HepG2 (cell line): ENCODE measurements around the gene SETD1A. TPM values are rescaled to one million over a fixed set of nuclear protein-coding genes. Genes with fewer than 3 reads are reported as not detected.
A peak's percentile ranks its signal among the peaks of the same experiment; 100 is the strongest.

Source experiments
- ATAC-seq: fragments of 200-7000 bp; cut with Tn5 transposase; 3 replicates; pipeline ENCODE4 v1.9.1; 2020; ENCODE audit warnings: mild to moderate bottlenecking, moderate library complexity
- BruUV-seq: library from RNA; stranded (reverse); fragments of 400-500 nt; replicated peaks from 2 replicates; lab custom pipeline; 2021; lab: Mats Ljungman, UMichigan
- CTCF ChIA-PET: fragments of 300-600 bp; formaldehyde crosslinking; extraction: SDS; loops from one replicate; lab custom pipeline; 2021; ENCODE audit warnings: low total read pairs, inconsistent platforms, low intra/inter-chr PET ratio; lab: Yijun Ruan, JAX
- POLR2A ChIA-PET: fragments of 350-600 bp; sonication (Branson Sonifier 250); formaldehyde crosslinking; loops from one replicate; lab custom pipeline; 2020; ENCODE audit warnings: antibody characterized with exemption, inconsistent platforms; lab: Yijun Ruan, JAX
- DNase-seq: peaks from one replicate; pipeline ENCODE4 v3.0.0-alpha.2; 2015; ENCODE audit warnings: low spot score
- FAIRE-seq: peaks from 3 replicates; lab custom pipeline; 2011; peaks lifted over from hg19 to GRCh38; lab: Jason Lieb, UNC
- H2AFZ ChIP-seq: one replicate; pipeline ENCODE4 v1.6.1; 2011; ENCODE audit warnings: low read length, inconsistent platforms
- H3K27ac ChIP-seq: fragments of 300-600 bp; 3 replicates; pipeline ENCODE4 v1.8.0; 2011; ENCODE audit warnings: mixed run types, mild to moderate bottlenecking, mixed read lengths, low read length, inconsistent platforms; ENCODE audit not compliant: insufficient read depth; ENCODE audit errors: extremely low read length
- H3K27me3 ChIP-seq, 2 experiments: fragments of 200-600 bp in 1 of 2; 2 replicates in 1 of 2; 3 replicates in 1 of 2; pipeline versions ENCODE4 v1.6.0 to v1.8.0; 2011; ENCODE audit warnings: low read length in 2 of 2, mild to moderate bottlenecking in 2 of 2, moderate library complexity in 2 of 2, inconsistent platforms in 1 of 2; ENCODE audit not compliant: insufficient read depth in 2 of 2, control insufficient read depth in 1 of 2
- H3K36me3 ChIP-seq, 2 experiments: fragments of 200-600 bp in 1 of 2; replicated peaks in 1 of 2; 2 replicates in 1 of 2; 3 replicates in 1 of 2; pipeline versions ENCODE4 v1.5.1 to v1.8.0; 2011; ENCODE audit warnings: low read length in 2 of 2, inconsistent platforms in 1 of 2; ENCODE audit not compliant: insufficient read depth in 2 of 2, control insufficient read depth in 1 of 2
- H3K4me1 ChIP-seq: 2 replicates; pipeline ENCODE4 v1.5.1; 2012; ENCODE audit warnings: low read length, inconsistent platforms; ENCODE audit not compliant: insufficient read depth
- H3K4me2 ChIP-seq: 2 replicates; pipeline ENCODE4 v1.6.0; 2011; ENCODE audit warnings: low read depth, low read length, inconsistent platforms
- H3K4me3 ChIP-seq, 3 experiments: fragments of 200-600 bp in 1 of 3; sonication (generic), shearing (Covaris generic) in 1 of 3; replicated peaks in 1 of 3; 2 replicates each; pipeline ENCODE4 v1.5.1; 2011 to 2016; ENCODE audit warnings: low read length in 3 of 3, inconsistent platforms in 2 of 3, low read depth in 2 of 3, mild to moderate bottlenecking in 2 of 3, control low read depth in 1 of 3, mixed read lengths in 1 of 3; ENCODE audit not compliant: insufficient read depth in 1 of 3
- H3K79me2 ChIP-seq: one replicate; pipeline ENCODE4 v1.6.1; 2011; ENCODE audit warnings: low read length, inconsistent platforms; ENCODE audit not compliant: insufficient read depth
- H3K9ac ChIP-seq: 2 replicates; pipeline ENCODE4 v1.6.0; 2011; ENCODE audit warnings: mild to moderate bottlenecking, low read depth, low read length, inconsistent platforms; ENCODE audit not compliant: insufficient read depth
- H3K9me3 ChIP-seq: 2 replicates; pipeline ENCODE4 v1.5.1; 2012; ENCODE audit warnings: mild to moderate bottlenecking, low read length
- H4K20me1 ChIP-seq: 2 replicates; pipeline ENCODE4 v1.6.0; 2011; ENCODE audit warnings: inconsistent platforms, mild to moderate bottlenecking, low read length, moderate library complexity; ENCODE audit not compliant: insufficient read depth
- CHD4 ChIP-seq: fragments of 200-600 bp; sonication (generic); IDR thresholded peaks from 2 replicates; pipeline ENCODE4 v1.7.0; 2017; ENCODE audit warnings: mild to moderate bottlenecking, low read length, borderline replicate concordance
- EED ChIP-seq: sonication (generic); formaldehyde crosslinking; IDR thresholded peaks from 2 replicates; pipeline ENCODE4 v1.5.0; 2020; ENCODE audit warnings: mild to moderate bottlenecking, missing genetic modification reagents
- KLF15 ChIP-seq: sonication (generic); formaldehyde crosslinking; IDR thresholded peaks from 2 replicates; pipeline ENCODE4 v1.8.1; 2023; ENCODE audit warnings: borderline replicate concordance, mild to moderate bottlenecking, inconsistent platforms, missing genetic modification reagents, mixed read lengths
- NCOA1 ChIP-seq: sonication (generic); formaldehyde crosslinking; IDR thresholded peaks from 2 replicates; pipeline ENCODE4 v1.9.0; 2021; ENCODE audit warnings: missing genetic modification reagents
- NCOA2 ChIP-seq: sonication (generic); formaldehyde crosslinking; IDR thresholded peaks from 2 replicates; pipeline ENCODE4 v1.8.0; 2022; ENCODE audit warnings: inconsistent platforms
- RAD21 ChIP-seq: fragments of 450-650 bp; formaldehyde crosslinking; IDR thresholded peaks from 2 replicates; pipeline ENCODE4 v1.5.0; 2020; ENCODE audit warnings: mild to moderate bottlenecking
- RFXANK ChIP-seq: IDR thresholded peaks from 2 replicates; pipeline ENCODE4 v1.6.1; 2016
- ZBTB7B ChIP-seq: sonication (generic); formaldehyde crosslinking; IDR thresholded peaks from 2 replicates; pipeline ENCODE4 v1.4.0; 2020; ENCODE audit warnings: missing genetic modification reagents
- ZNF180 ChIP-seq: sonication (generic); formaldehyde crosslinking; IDR thresholded peaks from 2 replicates; pipeline ENCODE4 v1.4.0; 2020; ENCODE audit warnings: low read depth, missing genetic modification reagents, borderline replicate concordance
- ZNF251 ChIP-seq: sonication (generic); formaldehyde crosslinking; IDR thresholded peaks from 2 replicates; pipeline ENCODE4 v1.9.0; 2021; ENCODE audit warnings: mild to moderate bottlenecking, missing genetic modification reagents
- ZNF317 ChIP-seq: sonication (generic); formaldehyde crosslinking; IDR thresholded peaks from 2 replicates; pipeline ENCODE4 v1.5.0; 2020; ENCODE audit warnings: mild to moderate bottlenecking, missing genetic modification reagents
- ZNF430 ChIP-seq: sonication (generic); formaldehyde crosslinking; IDR thresholded peaks from 2 replicates; pipeline ENCODE4 v1.9.0; 2021; ENCODE audit warnings: mild to moderate bottlenecking, missing genetic modification reagents
- ZNF510 ChIP-seq: sonication (generic); formaldehyde crosslinking; IDR thresholded peaks from 2 replicates; pipeline ENCODE4 v1.4.0; 2020; ENCODE audit warnings: low read depth, mild to moderate bottlenecking, missing genetic modification reagents
- ZNF543 ChIP-seq: sonication (generic); formaldehyde crosslinking; IDR thresholded peaks from 2 replicates; pipeline ENCODE4 v1.4.0; 2020; ENCODE audit warnings: mild to moderate bottlenecking, missing genetic modification reagents
- ZNF614 ChIP-seq: IDR thresholded peaks from 2 replicates; pipeline ENCODE4 v1.6.1; 2018; ENCODE audit warnings: missing biosample characterization, missing genetic modification reagents, inconsistent platforms, borderline replicate concordance
- ZNF629 ChIP-seq: sonication (generic); formaldehyde crosslinking; conservative IDR thresholded peaks from 2 replicates; pipeline ENCODE4 v1.5.0; 2020; ENCODE audit warnings: missing genetic modification reagents
- WGBS: methylation state at CpG from one replicate; pipeline ENCODE4 v1.1.6; 2017; ENCODE audit warnings: low lambda C conversion rate; 5-methylcytosine and 5-hydroxymethylcytosine counted together
- in situ Hi-C: cut with HindIII; loops from 2 replicates; pipeline ENCODE4 v1.10.0; 2017; ENCODE audit warnings: low pct_unique_long_range_greater_than_20kb; ENCODE audit not compliant: extremely low pct_ligation_motif_present
- intact Hi-C: fragments of 100-400 bp; cut with micrococcal nuclease; formaldehyde crosslinking; loops from one replicate; pipeline ENCODE4 v1.10.0; 2022; ENCODE audit not compliant: unreplicated experiment
- polyA plus RNA-seq, 8 experiments: library from polyadenylated mRNA; depleted of rRNA in 3 of 8; stranded (reverse) in 7 of 8; unstranded in 1 of 8; fragments of >200 nt; fragmentation: Illumina TruSeq in 4 of 8; extraction: Trizol in 4 of 8; gene quantifications; 2 replicates each; pipeline versions ENCODE4 v1.2.1 to v1.2.3, GENCODE V29; 2011 to 2016; ENCODE audit warnings: low read depth in 4 of 8, missing spikeins in 1 of 8, mixed read lengths in 1 of 8; ENCODE audit not compliant: insufficient read depth in 1 of 8
- total RNA-seq, 5 experiments: library from RNA; depleted of rRNA; stranded (reverse); fragments of >200 nt; fragmentation: Illumina TruSeq; extraction: Trizol; gene quantifications; 2 replicates each; pipeline ENCODE4 v1.2.3, GENCODE V29; 2016; ENCODE audit warnings: low read depth in 1 of 5
- TF ChIP-seq, protein P1 (sequence below): sonication (generic); formaldehyde crosslinking; IDR thresholded peaks from 2 replicates; pipeline ENCODE4 v1.8.1; 2023; ENCODE audit warnings: missing genetic modification reagents, mild to moderate bottlenecking, borderline replicate concordance
- TF ChIP-seq, protein P2 (sequence below): sonication (generic); formaldehyde crosslinking; IDR thresholded peaks from 2 replicates; pipeline ENCODE4 v1.4.0; 2020; ENCODE audit warnings: mild to moderate bottlenecking, low read depth, missing genetic modification reagents
- TF ChIP-seq, protein P3 (sequence below), 2 experiments: sonication (generic) in 1 of 2; formaldehyde crosslinking in 1 of 2; IDR thresholded peaks; 2 replicates each; pipeline versions ENCODE4 v1.5.1 to v1.6.1; 2011 to 2020; ENCODE audit warnings: borderline replicate concordance in 1 of 2, low read depth in 1 of 2, low read length in 1 of 2, mild to moderate bottlenecking in 1 of 2, missing genetic modification reagents in 1 of 2, moderate library complexity in 1 of 2

SETD1A gene
- total and polyA plus RNA-seq, 2 of the 13 experiments (the other 11 are each of a cell fraction or from before 2014, with no cell fraction given) = 3.8 to 5.6 TPM

DNA sequence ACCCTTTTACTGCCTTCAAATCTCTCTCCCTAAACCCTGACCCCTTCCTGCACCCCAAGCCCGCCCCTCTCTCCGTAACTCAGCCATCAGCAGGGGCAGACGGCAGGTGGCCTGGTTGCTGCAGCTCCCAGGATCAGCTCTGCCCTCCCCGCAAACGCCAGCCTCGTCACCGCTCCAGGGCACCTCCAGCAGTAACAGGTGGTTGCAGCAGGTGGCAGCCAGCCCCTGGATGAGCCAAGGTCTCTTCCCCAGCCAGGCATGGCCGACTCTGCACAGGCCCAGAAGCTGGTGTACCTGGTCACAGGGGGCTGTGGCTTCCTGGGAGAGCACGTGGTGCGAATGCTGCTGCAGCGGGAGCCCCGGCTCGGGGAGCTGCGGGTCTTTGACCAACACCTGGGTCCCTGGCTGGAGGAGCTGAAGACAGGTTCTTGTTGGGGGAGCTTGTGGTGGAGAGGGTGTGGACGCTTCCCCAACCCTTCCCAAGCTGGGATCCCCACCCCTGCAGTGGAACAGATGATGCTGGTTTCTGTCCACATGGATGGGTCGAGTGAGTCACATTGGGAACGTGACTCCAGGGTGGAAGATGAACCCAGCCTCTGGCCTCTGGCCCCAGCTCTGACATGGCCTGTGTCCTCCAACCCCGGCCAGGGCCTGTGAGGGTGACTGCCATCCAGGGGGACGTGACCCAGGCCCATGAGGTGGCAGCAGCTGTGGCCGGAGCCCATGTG lies 28.0 kb downstream of the SETD1A start:
- BruUV-seq = TSS peak; percentile 25
- Histone ChIP-seq H3K27ac (peak overlapping the region; percentile 49), H3K4me3 (peak overlapping the region; percentile 41 to 72 (median 54)), H3K4me1 (peaks cover 20% of the 10 kb centered on the region), H3K9me3 (no peaks in the 10 kb centered on the region), H2AFZ (no peak overlapping the region), H3K4me2 (peak overlapping the region; percentile 88), H4K20me1 (no peaks in the 10 kb centered on the region), H3K36me3 (peaks cover 7 to 36% of the 10 kb centered on the region in 2 experiments; a peak in 4 of 5 replicates), H3K79me2 (no peaks in the 10 kb centered on the region), H3K9ac (peak overlapping the region; percentile 52), H3K27me3 (no peaks in the 10 kb centered on the region)
- WGBS = 5% methylated on average over 14 of the region's 20 CpGs
- DNase-seq (peak; percentile 86), ATAC-seq (peak; percentile 88), FAIRE-seq (peak; percentile 74)
- CTCF ChIA-PET = interaction anchor here (0.7 to 2.5 kb wide), 13 partner anchors 16 to 883 kb away, joined by 3 to 29 read pairs (median 5); partner anchors contain the start of genes STX1B, STX4, VKORC1 and ZNF646
- intact Hi-C loops (loop anchor here (1.0 to 10.0 kb wide), 7 partner anchors 11 to 879 kb away; no protein-coding TSS in a partner anchor), in situ Hi-C loops (loop anchor here (5.0 to 25.0 kb wide), 2 partner anchors 87 to 727 kb away; partner anchors contain the start of genes ZNF646 and ZNF668)
- POLR2A ChIA-PET = interaction anchor here (0.6 to 3.7 kb wide), 29 partner anchors 10 to 887 kb away, joined by 3 to 81 read pairs (median 4); partner anchors contain the start of genes FUS, KAT8, PHKG2 and STX4
- TF ChIP-seq, protein P1, sequence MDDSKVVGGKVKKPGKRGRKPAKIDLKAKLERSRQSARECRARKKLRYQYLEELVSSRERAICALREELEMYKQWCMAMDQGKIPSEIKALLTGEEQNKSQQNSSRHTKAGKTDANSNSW = 0 out of 2 replicates have a peak, but pooled peaks have one; percentile 79
- 0 out of 2 replicates have a peak, but pooled peaks have one; percentile 26 for TF ChIP-seq RFXANK
- TF ChIP-seq NCOA2 (CRISPR knock-in tag) = 0 out of 2 replicates have a peak, but pooled peaks have one; percentile 4
- peak; percentile 68; the same call in 1 of the 2 replicates for TF ChIP-seq KLF15 (CRISPR knock-in tag)
- no peak for TF ChIP-seq NCOA1 (CRISPR knock-in tag)
- TF ChIP-seq EED (CRISPR knock-in tag) = no peak; the same call in 1 of the 2 replicates
- TF ChIP-seq, protein P2, sequence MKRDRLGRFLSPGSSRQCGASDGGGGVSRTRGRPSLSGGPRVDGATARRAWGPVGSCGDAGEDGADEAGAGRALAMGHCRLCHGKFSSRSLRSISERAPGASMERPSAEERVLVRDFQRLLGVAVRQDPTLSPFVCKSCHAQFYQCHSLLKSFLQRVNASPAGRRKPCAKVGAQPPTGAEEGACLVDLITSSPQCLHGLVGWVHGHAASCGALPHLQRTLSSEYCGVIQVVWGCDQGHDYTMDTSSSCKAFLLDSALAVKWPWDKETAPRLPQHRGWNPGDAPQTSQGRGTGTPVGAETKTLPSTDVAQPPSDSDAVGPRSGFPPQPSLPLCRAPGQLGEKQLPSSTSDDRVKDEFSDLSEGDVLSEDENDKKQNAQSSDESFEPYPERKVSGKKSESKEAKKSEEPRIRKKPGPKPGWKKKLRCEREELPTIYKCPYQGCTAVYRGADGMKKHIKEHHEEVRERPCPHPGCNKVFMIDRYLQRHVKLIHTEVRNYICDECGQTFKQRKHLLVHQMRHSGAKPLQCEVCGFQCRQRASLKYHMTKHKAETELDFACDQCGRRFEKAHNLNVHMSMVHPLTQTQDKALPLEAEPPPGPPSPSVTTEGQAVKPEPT (CRISPR knock-in tag) = peak; percentile 36; the same call in 1 of the 2 replicates
- TF ChIP-seq ZNF543 (CRISPR knock-in tag) = peak; percentile 77; the same call in 1 of the 2 replicates
- TF ChIP-seq RAD21 (CRISPR knock-in tag) = peak; percentile 99
- TF ChIP-seq, protein P3, sequence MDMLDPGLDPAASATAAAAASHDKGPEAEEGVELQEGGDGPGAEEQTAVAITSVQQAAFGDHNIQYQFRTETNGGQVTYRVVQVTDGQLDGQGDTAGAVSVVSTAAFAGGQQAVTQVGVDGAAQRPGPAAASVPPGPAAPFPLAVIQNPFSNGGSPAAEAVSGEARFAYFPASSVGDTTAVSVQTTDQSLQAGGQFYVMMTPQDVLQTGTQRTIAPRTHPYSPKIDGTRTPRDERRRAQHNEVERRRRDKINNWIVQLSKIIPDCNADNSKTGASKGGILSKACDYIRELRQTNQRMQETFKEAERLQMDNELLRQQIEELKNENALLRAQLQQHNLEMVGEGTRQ (IDR thresholded peaks at IDR 0.05; ENCODE audit: low read depth, low read length) = no peak
- TF ChIP-seq, protein P3 (CRISPR knock-in tag; IDR thresholded peaks at IDR 0.05; ENCODE audit: borderline replicate concordance) = peak; percentile 82; the same call in 1 of the 2 replicates
- TF ChIP-seq ZNF180 = 0 out of 2 replicates have a peak, but pooled peaks have one; percentile 22
- TF ChIP-seq CHD4 = no peak
- TF ChIP-seq ZNF629 (CRISPR knock-in tag) = peak; percentile 52; the same call in 1 of the 2 replicates
- peak; percentile 19; the same call in 1 of the 2 replicates for TF ChIP-seq ZNF430 (CRISPR knock-in tag)
- TF ChIP-seq ZBTB7B (CRISPR knock-in tag) = no peak
- no peak; the same call in 1 of the 2 replicates for TF ChIP-seq ZNF317 (CRISPR knock-in tag)
- TF ChIP-seq ZNF614 (CRISPR knock-in tag) = 0 out of 2 replicates have a peak, but pooled peaks have one; percentile 27
- TF ChIP-seq ZNF251 (CRISPR knock-in tag) = peak; percentile 46; the same call in 1 of the 2 replicates
- TF ChIP-seq ZNF510 (CRISPR knock-in tag) = no peak; the same call in 1 of the 2 replicates
